HG03025 (cell line): ENCODE data around the gene LPIN3.
"Not testable (repeated sequence)": the region's sequence is repeated elsewhere in the genome, so short reads cannot be mapped to it uniquely, and the experiment has no call there.

Experiments
- ATAC-seq: cut with Tn5 transposase; IDR thresholded peaks from one replicate; pipeline ENCODE4 v1.9.1; 2021; ENCODE audit warnings: mild to moderate bottlenecking, moderate library complexity; ENCODE audit not compliant: unreplicated experiment, low FRiP score

LPIN3 gene, protein sequence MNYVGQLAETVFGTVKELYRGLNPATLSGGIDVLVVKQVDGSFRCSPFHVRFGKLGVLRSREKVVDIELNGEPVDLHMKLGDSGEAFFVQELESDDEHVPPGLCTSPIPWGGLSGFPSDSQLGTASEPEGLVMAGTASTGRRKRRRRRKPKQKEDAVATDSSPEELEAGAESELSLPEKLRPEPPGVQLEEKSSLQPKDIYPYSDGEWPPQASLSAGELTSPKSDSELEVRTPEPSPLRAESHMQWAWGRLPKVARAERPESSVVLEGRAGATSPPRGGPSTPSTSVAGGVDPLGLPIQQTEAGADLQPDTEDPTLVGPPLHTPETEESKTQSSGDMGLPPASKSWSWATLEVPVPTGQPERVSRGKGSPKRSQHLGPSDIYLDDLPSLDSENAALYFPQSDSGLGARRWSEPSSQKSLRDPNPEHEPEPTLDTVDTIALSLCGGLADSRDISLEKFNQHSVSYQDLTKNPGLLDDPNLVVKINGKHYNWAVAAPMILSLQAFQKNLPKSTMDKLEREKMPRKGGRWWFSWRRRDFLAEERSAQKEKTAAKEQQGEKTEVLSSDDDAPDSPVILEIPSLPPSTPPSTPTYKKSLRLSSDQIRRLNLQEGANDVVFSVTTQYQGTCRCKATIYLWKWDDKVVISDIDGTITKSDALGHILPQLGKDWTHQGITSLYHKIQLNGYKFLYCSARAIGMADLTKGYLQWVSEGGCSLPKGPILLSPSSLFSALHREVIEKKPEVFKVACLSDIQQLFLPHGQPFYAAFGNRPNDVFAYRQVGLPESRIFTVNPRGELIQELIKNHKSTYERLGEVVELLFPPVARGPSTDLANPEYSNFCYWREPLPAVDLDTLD

DNA sequence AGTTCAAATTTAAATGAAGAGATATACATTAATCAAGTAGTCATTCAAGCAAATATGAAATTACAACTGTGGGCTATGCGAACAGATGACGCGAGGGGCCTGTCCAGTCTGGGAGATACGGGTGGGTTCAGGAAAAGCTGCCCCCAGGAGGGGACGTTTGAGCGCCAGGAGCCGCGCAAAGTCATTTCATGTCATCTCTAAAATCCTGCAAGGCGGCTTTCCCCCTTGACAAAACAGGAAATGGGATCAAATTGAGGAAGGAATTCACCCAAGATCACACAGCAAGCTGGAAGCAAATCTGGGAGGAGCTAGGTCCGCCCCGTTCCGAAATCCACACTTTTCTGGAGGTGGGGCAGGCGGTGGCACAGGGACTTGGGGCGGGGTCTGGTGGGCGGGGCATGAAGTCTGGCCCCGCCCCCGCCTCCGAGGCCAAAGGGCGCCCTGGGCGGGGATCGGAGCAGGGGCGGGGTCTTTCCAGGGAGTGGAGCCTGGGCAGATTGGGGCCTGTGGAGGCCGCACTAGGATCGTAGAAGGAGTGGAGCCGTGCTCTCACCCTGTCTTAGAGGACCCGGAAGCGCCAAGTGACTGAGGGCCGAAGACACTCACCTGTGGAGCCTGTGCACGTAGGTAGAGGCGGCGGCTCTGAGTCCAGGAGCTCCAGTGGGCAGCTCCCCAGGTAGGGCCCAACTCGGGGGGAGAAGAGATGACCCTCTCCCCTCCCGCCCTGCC is at the start of gene LPIN3:
Gene LPIN3 (plus strand): TSS at position 495 of the 729 bp plus-strand sequence. CDS start 4,983 bp downstream, outside the sequence.
- no peak for ATAC-seq

DNA sequence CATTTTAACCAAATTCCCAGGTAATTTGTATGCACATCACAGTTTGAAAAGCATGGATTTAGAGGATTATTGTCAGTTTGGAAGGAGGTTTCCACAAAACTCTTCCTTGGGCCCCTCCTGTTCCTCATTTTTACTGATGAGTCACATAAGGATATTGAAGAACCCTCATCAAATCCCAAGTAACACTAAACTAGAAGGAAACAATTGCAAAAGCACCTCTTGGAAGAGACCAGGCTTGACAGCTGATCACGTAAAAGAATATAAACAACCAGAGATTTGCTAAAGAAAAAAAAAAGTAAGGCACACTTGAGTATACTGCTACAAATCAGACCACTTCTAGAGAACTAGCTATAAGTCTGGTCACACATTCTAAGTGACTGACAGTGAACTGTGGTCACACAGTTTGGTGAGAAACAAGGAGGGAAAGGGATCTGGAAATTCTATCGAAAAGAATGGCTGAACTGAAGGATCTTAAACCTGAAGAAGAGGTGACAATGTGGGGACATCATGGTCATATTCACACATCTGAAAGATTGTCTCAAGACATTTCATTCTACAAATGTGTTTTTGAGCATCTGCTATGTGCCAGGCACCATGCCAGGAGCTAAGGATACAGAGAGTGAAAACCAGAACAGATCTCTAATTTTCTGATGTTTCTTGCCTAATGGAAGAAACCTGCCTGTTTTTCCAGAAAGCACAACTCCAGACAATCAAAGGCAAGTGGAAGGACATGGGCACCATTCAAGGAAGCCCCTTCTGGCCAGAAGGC is 47.2 kb upstream of the LPIN3 start:
- ATAC-seq = no peak

DNA sequence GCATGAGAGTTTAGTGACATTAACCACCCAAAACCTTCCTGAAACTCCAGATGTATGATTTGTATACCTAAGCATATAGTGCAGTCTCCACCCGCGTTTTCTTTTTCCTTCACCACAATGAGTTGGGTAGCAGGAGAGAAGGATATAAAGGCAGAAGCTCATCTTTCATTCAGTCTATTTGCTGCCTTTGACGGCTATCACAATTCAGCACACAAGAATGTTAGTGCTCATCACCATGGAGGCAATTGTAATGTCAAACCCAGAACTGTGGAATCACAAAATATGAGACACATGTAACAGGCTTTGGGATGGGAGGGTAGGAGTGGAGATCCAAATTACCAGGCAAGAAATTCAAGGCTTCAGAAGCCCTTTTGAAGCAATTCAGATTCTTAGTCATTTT is 40.7 kb upstream of the LPIN3 start:
- ATAC-seq = no peak

DNA sequence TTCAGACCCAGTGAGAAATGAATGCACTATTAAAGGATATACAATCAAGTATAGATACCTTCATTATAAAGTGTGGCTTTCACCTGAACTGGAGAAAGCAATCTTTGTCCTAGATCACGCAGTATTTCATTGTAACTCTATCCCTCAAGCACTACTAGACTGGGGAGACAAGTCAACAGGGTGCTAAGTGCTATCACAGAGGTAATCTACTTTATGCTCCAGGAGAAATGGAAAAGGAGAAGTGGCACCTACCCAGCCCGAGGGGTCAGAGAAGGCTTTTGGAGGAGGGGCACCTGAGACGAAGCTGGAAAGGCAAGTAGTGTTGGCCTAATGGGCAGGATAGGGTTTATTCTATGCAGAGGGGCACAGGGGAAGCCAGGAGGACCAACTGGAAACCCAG is 40.2 kb upstream of the LPIN3 start:
- no peak for ATAC-seq

DNA sequence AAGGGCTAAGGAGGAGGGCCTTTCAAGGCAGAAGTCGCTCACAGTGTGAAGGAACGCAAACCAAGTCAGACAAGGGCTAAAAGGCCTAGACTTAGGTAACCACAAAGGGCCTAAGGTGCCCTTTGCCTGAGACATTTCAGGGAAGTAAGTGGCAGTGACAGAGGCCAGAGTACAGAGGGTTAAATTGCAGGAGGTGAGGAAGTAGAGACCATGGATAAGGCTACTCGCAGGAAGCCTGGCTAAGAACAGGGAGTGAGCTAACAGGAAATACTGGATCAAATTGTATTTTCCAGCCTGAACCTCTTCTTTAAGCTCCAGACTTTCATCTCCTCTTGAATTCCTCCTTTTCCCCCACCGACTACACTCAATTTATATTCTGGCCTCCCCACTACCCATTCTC is 39.7 kb upstream of the LPIN3 start:
- no peak for ATAC-seq

DNA sequence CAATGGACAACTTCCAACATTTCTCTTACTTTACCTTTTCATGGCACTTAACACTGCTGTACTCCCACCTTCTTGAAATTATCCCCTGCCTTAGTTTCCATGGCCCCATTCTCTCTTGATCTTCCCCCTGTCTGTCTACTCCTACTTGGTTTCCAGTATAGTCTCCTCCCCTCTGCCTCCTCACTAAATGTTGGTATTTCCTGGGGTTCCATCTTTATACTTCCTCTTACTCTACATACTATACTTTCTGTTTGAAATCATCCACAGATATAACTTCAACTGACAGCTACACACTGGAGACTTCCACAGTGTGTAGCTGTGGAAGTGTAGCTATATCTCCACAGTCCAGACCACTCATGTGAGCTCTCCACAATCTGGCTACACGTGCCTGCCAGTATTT is 36.6 kb upstream of the LPIN3 start:
- no peak for ATAC-seq

DNA sequence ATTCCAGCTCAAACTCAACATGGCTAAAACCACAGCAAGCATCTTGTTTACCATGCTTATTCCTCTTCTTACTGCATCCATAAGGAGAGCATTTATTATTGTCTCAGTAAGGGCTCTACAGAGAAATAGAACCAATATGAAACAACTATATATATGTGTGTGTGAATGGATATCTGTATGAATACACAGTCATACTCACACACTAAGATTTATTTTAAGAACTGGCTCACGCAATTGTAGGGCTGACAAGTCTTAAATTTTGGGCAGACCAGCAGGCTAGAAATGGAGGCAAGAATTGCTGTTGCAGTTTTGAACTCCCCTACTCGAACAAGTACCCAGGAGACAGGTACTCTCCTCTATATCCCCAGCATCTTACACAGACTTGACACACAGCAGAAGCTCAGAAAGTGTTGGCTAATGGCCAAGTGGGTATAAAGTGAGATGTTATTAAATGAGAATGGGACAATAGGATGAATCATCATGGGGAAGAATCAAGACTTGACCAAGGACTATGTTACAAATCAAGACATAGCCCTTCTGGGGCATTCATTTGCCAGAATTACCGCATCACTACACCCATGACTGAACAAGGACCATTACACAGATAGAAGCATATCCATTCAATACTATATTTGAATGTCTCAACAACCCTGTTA is 36.1 kb upstream of the LPIN3 start:
- no peak for ATAC-seq

DNA sequence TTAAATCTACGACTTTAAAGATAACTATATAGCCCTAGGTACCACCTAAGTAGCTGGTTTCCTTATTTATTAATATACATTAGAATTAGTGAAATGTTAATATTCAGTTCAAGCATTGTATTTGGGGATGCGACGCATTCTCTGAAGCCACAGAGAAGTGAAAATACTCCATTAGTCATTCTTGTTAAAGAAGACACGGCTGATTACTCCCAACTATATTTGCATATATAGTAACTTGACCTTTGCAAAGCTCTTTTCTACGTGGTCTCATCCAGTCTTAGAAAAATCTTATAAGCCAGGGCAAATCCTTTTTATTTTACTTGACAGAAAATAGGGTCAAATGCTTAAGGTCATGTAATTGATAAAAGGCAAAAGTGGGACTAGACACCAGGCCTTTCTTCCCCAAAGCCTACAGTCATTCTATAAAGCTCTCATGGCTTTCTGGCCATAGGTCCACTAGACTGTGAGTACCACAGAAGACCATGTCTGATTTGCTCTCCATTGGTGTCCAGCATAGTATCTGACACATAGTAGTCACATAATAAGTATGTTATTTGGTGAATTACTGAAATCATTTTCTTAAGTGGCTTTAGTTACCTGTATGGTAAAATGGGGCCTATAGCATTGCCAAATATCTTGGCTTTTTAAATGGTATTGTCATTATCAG is 34.4 kb upstream of the LPIN3 start:
- ATAC-seq = peak; percentile 60

DNA sequence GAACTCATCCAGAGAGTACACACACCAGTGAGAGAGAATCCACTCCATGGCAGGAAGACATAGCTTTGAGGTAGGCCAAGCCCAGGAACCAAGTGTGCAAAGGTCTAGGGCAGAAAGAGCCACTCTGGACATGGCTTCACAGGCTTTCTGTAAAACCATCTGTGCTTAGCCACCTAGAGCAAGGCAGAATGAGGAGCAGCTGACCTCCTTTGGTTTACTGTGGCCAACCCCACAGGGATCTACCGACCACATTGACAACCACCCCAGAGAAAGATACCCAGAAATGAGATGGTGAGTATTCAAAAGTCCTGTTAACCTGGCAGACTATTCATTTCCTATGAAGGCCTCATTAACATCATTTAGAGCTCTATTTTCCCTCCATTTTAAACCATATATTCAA is 33.6 kb upstream of the LPIN3 start:
- ATAC-seq = no peak

DNA sequence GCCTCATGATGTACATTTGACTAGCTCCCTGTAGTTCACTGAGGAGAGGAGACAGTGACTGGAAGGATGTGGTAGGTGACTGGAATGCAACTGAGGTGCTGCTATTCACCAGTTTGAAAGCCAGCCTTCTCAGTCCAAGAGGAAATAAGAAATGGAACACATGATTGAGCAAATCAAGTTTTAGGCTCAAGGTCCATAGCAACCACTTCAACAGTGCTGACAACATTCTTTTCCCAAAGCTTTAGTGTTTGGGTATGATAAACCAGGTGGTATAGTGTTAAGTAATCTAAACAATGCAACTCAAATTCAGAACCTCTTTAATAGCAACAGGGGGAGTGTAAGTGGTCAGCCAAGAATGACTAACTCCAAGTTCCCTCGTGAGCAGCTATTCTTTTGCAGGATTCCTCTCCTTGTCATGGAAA is 32.3 kb upstream of the LPIN3 start:
- no peak for ATAC-seq

DNA sequence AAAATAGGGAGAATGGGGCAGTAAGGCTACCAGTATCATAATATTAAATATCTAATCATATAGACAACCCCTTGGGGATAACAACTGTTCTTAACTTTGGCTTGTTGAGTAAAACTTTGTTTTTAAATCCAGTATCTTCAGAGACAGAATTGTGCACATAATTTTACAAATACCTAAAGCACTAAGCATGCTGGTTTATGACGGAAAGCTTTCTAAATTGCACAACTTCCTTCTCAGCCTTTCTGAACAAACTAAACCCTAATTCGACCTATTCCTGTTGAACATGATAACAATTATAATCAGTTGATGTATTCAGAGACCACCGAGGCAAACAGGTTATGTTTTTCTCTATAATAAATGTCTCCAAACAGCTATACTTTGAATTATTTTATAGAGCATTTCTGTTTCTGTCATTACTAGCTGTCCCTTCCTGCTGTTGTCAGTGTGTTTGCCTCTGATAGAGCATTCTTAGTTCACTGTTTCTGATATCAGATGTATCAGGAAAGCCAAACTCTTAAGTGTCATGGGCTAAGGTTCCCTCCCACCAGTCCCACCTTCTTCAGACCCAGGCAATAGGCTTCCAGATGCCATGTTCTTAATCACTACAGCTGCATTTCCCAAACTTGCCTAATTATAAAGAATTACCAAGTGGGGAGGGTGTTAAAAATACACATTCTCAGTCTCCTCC is 31.8 kb upstream of the LPIN3 start:
- no peak for ATAC-seq

DNA sequence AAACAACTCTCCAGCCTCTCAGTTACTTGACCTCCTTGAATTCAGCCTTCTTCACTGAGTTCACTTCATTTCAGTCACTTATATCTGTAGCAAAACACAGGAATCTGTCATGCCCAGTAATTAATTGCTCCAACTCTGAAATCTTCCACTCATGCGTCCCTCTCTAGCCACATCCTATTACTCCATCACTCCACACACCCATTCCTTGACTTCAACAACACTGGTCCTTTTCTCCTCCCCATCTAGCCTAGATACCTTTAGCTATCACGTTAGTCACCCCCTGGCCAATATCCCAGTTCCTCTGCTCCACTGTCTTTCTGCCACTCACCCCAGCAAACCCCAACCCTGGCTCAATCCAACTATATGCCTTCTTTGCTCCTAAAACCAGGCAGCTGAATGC is 30.8 kb upstream of the LPIN3 start:
- no peak for ATAC-seq

DNA sequence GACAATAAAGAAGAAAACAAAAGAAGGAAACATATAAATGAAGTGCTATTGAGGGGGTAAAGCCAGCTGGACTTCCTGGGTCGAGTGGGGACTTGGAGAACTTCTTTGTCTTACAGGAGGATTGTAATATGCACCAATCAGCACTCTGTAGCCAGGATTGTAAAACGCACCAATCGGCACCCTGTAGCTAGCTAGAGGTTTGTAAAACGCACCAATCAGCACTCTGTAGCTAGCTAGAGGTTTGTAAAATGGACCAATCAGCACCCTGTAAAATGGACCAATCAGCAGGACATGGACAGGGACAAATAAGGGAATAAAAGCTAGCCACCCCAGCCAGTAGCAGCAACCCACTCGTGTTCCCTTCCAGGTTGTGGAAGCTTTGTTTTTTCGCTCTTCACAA is 28.6 kb upstream of the LPIN3 start:
- ATAC-seq = not testable (repeated sequence)

DNA sequence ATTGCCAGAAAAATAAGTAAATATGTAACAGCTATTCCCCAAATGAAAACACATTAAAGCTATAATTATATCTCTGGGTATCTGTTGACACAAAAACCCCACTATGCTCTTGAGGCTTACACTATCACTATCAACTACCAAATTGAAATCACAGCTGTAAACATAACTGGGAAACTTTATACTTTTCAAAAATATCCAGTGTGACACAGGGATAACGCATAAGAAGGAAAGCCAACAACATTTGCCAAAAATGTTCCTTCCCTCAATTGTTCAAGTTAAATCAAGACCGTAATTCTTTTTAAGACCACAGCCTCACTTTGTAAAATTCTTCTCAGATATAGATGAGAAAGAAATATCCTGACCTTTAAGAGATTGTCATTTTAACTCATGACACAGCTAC is 26.2 kb upstream of the LPIN3 start:
- no peak for ATAC-seq

DNA sequence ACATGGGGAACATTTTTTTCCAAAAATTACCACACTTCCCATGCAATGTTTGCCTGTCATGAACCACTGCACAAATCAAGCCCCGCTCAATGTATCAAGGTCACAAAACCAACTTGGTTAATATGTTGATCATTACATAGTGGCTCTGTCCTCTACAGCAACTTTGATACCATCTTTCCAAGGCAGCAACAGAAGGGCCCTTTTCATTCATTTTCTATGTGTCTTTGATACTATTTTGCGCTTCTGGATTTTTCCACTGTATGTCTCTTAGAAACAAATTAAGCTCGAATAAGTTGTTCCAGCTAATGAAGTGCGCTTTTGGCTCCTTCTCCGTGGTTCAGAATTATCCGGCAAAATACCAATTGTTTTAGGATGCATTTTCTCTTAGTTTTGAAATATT is 24.6 kb upstream of the LPIN3 start:
- ATAC-seq = no peak

DNA sequence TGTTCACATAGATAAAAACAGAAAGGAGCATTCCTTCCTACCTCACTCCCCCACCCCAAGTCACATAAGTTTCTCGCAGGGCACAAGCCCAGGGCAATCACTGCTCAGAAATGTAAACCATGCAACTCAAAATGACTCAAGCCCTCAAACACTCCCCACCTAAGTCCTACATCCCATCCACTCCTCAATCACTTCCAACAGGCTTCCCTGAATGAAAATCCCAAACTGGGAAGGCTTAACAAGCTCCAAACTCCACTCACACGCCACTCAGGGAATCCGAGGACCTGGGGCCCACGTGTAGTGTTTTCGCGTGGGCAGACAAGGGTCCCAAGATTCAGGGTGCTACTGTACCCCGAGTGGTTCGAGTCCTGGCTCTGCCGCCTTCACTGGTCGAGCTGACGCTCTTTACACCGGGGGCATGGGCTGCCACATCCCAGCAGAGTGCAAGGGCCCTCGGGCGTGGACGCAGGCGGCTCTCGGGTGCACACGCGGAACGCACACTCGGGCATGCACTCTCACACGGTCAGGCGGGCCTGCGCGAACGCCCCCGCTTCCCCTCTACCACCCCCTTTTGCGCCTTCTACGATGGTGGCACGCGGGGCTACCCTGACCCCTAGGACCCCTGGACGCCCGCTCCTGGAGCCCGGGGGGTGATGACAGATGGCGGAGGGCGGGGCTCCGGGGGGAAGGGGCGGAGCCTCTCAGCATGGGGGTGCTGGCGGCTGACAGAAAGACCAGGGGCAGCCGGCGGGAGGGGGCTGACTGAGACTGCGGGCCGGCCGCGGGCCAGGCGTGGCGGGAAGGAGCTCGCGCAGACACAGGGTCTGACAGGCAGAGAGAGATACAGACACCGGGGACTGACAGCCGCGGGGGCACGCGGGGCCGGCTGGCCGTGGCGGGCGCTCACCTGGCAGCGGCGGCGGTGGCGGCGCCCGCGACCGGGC is 23.7 kb upstream of the LPIN3 start:
- peak; percentile 47 for ATAC-seq

DNA sequence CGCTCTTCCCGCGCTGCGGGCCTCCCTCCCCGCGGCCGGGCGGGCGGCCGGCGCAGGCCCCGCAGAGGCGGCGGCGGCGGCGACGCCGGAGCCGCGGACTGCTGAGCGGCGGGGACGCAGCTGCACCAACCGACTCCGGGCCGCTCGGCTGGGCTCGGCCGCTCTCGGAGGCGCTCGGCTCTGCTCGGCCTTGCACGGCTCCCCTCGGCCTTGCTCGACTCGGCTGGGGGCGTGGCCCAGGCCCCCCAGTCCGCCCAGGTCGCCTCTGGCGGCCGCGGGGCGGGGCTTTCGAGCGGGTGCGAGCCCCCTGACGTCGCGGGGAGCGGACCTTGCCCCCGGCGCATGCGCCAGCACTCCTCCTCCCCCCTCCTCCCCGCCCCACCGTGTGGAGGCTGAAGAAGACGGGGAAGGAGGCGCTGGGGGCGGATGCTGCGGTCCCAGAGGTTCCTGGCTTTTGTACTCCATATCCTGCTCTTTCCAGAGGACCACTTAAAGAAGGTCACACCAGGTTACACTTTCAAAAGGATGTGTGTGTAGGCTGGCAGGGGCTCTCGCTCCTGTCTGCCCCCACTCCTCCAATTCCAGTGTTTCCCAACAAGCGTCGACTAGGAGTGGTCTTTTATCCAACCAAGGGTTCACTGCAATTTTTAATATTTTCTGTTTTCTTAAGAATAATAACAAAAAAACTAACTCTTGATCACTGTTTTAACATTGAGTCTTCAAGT is 22.9 kb upstream of the LPIN3 start, which contains the start of gene ZHX3:
Gene ZHX3 (minus strand): TSS at position 186 of the 725 bp plus-strand sequence. CDS start 112,815 bp downstream, outside the sequence.
- peak; percentile 95 for ATAC-seq
